ENCODE data around the gene NUMB. TPM values are rescaled to one million over a fixed set of nuclear protein-coding genes. Genes with fewer than 3 reads are reported as not detected.

The NUMB gene
- total RNA-seq, 2 experiments from 2014 or later, result 18.6 to 87.8 TPM

- no peak for TF ChIP-seq CTCF (conservative IDR thresholded peaks at IDR 0.05; ENCODE audit: low read length)
- TF ChIP-seq EZH2phosphoT487 (IDR thresholded peaks at IDR 0.05; ENCODE audit: borderline replicate concordance, low read depth, low read length), result no peak
- no peak for DNase-seq (ENCODE audit: low spot score)
- Histone ChIP-seq H3K4me3 (ENCODE audit: low read depth, low read length, poor library complexity, severe bottlenecking) (no peak overlapping the region), H4K20me1 (ENCODE audit: insufficient read depth, low read length) (no peaks in the 10 kb centered on the region), H3K79me2 (ENCODE audit: insufficient read depth, low read depth, low read length) (no peaks in the 10 kb centered on the region; the same call in 1 of the 2 replicates), H3K4me1 (ENCODE audit: insufficient read depth, low read length, poor library complexity, severe bottlenecking) (no peaks in the 10 kb centered on the region), H3K9me3 (ENCODE audit: low read length) (no peaks in the 10 kb centered on the region), H2AFZ (ENCODE audit: low read length) (no peak overlapping the region), H3K27ac (ENCODE audit: low read depth, low read length, poor library complexity, severe bottlenecking) (no peak overlapping the region), H3K4me2 (ENCODE audit: low read length) (no peak overlapping the region), H3K9me2 (ENCODE audit: insufficient read depth, low read length) (no peaks in the 10 kb centered on the region), H3K36me3 (ENCODE audit: insufficient read depth, low read length) (no peaks in the 10 kb centered on the region)
- CTCF ChIA-PET (ENCODE audit: unreplicated experiment), result no interaction called here
- intact Hi-C loops (cut with micrococcal nuclease; ENCODE audit: unreplicated experiment), result no loop called here
- no TSS peak for BruUV-seq (replicated peaks)
- POLR2A ChIA-PET, result interaction anchor here (0.6 to 1.5 kb wide), 3 partner anchors 14 to 37 kb away, joined by 3 read pairs; no protein-coding TSS in a partner anchor
Observed at GRCh38 chr14:73342670-73343069, 115.7 kb downstream of the NUMB start.

- H2AFZ ChIP-seq (ENCODE audit: low read length), result no peak overlapping the region
- H3K4me3 ChIP-seq (ENCODE audit: low read depth, low read length, poor library complexity, severe bottlenecking), result no peak overlapping the region
- H3K9me2 ChIP-seq (ENCODE audit: insufficient read depth, low read length), result no peaks in the 10 kb centered on the region
- no peaks in the 10 kb centered on the region for H3K4me1 ChIP-seq (ENCODE audit: insufficient read depth, low read length, poor library complexity, severe bottlenecking)
- H3K27ac ChIP-seq (ENCODE audit: low read depth, low read length, poor library complexity, severe bottlenecking), result no peak overlapping the region
- TF ChIP-seq EZH2phosphoT487 (IDR thresholded peaks at IDR 0.05; ENCODE audit: borderline replicate concordance, low read depth, low read length) (no peak), CTCF (conservative IDR thresholded peaks at IDR 0.05; ENCODE audit: low read length) (no peak)
- intact Hi-C loops (cut with micrococcal nuclease; ENCODE audit: unreplicated experiment), result no loop called here
- no peaks in the 10 kb centered on the region for H3K36me3 ChIP-seq (ENCODE audit: insufficient read depth, low read length)
- H3K9me3 ChIP-seq (ENCODE audit: low read length), result no peaks in the 10 kb centered on the region
- ChIA-PET CTCF (ENCODE audit: unreplicated experiment) (no interaction called here), POLR2A (no interaction called here)
- H4K20me1 ChIP-seq (ENCODE audit: insufficient read depth, low read length), result no peaks in the 10 kb centered on the region
- no TSS peak for BruUV-seq (replicated peaks)
- DNase-seq (ENCODE audit: low spot score), result no peak
- H3K79me2 ChIP-seq (ENCODE audit: insufficient read depth, low read depth, low read length), result no peaks in the 10 kb centered on the region; the same call in 1 of the 2 replicates
- no peak overlapping the region for H3K4me2 ChIP-seq (ENCODE audit: low read length)
Observed at GRCh38 chr14:73339846-73340595, 118.3 kb downstream of the NUMB start.

- Histone ChIP-seq H4K20me1 (ENCODE audit: insufficient read depth, low read length) (no peaks in the 10 kb centered on the region), H3K9me2 (ENCODE audit: insufficient read depth, low read length) (no peaks in the 10 kb centered on the region), H3K4me1 (ENCODE audit: insufficient read depth, low read length, poor library complexity, severe bottlenecking) (no peaks in the 10 kb centered on the region), H3K79me2 (ENCODE audit: insufficient read depth, low read depth, low read length) (no peaks in the 10 kb centered on the region; the same call in 1 of the 2 replicates), H3K27ac (ENCODE audit: low read depth, low read length, poor library complexity, severe bottlenecking) (no peak overlapping the region), H3K4me3 (ENCODE audit: low read depth, low read length, poor library complexity, severe bottlenecking) (no peak overlapping the region), H2AFZ (ENCODE audit: low read length) (no peak overlapping the region), H3K36me3 (ENCODE audit: insufficient read depth, low read length) (no peaks in the 10 kb centered on the region), H3K9me3 (ENCODE audit: low read length) (no peaks in the 10 kb centered on the region), H3K4me2 (ENCODE audit: low read length) (no peak overlapping the region)
- DNase-seq (ENCODE audit: low spot score), result no peak
- CTCF ChIA-PET (ENCODE audit: unreplicated experiment), result no interaction called here
- intact Hi-C loops (cut with micrococcal nuclease; ENCODE audit: unreplicated experiment), result no loop called here
- BruUV-seq (replicated peaks), result no TSS peak
- POLR2A ChIA-PET, result no interaction called here
- TF ChIP-seq CTCF (conservative IDR thresholded peaks at IDR 0.05; ENCODE audit: low read length) (no peak), EZH2phosphoT487 (IDR thresholded peaks at IDR 0.05; ENCODE audit: borderline replicate concordance, low read depth, low read length) (no peak)
Observed at GRCh38 chr14:73339206-73339605, 119.1 kb downstream of the NUMB start.
